ENCODE data around the gene SPTLC2. TPM values are rescaled to one million over a fixed set of nuclear protein-coding genes. Genes with fewer than 3 reads are reported as not detected.
A peak's percentile ranks its signal among the peaks of the same experiment; 100 is the strongest.
"Not testable (repeated sequence)": the region's sequence is repeated elsewhere in the genome, so short reads cannot be mapped to it uniquely, and the experiment has no call there.

SPTLC2 gene
- total RNA-seq (2021; fragmentation: NEBNext Ultra II Directional; extraction: Animal tissue kit (Norgen Biotek cat#: 25700)), result 10 to 100 TPM; 51.2 to 59.2 (median 52.3) TPM
- long read RNA-seq, full-length matches to known transcripts, result 33 of 49 reads
- long read RNA-seq, partial matches to known transcripts, result 8 of 49 reads
- long read RNA-seq, other reads (novel, unspliced or antisense), result 8 of 49 reads

GRCh38 chr14:77616454-77617229 lies at the start of gene SPTLC2:
SPTLC2 (minus strand) TSS chr14:77616637; CDS start chr14:77616579, 58 bp downstream.
- Mint-ChIP-seq H3K4me1 (ENCODE audit: low read depth) (peaks cover 34% of the 10 kb centered on the region), H3K36me3 (ENCODE audit: low read depth) (peaks cover 23% of the 10 kb centered on the region), H3K9me3 (peaks cover 3% of the 10 kb centered on the region; the same call in 1 of the 2 replicates), H3K4me3 (peak within 1 kb of the TSS; percentile 95), H3K27me3 (ENCODE audit: insufficient read depth) (no peaks in the 10 kb centered on the region; the same call in 1 of the 2 replicates), H3K27ac (peak within 1 kb of the TSS; percentile 82)
- peak; percentile 100 for DNase-seq
- TF ChIP-seq CTCF (IDR thresholded peaks at IDR 0.05), result no peak; the same call in 1 of the 2 replicates

- H3K9me3 Mint-ChIP-seq, result no peaks in the 10 kb centered on the region
Measured at GRCh38 chr14:77663293-77663692, 46.9 kb upstream of the SPTLC2 start.

GRCh38 chr14:77661562-77661961 lies 45.1 kb upstream of the SPTLC2 start:
- DNase-seq; H3K4me3 Mint-ChIP-seq; H3K36me3 Mint-ChIP-seq (ENCODE audit: low read depth); H3K9me3 Mint-ChIP-seq; H3K27ac Mint-ChIP-seq; H3K27me3 Mint-ChIP-seq (ENCODE audit: insufficient read depth): not testable (repeated sequence)
- H3K4me1 Mint-ChIP-seq (ENCODE audit: low read depth), result peaks cover 30% of the 10 kb centered on the region

More at GRCh38 chr14:77663293-77663692, 46.9 kb upstream of the SPTLC2 start:
- peak overlapping the region; percentile 38 for H3K27ac Mint-ChIP-seq
- no peak for TF ChIP-seq CTCF (IDR thresholded peaks at IDR 0.05)
- no peaks in the 10 kb centered on the region for H3K27me3 Mint-ChIP-seq (ENCODE audit: insufficient read depth)
- H3K4me3 Mint-ChIP-seq, result no peak overlapping the region
- peak; percentile 44 for DNase-seq
- H3K4me1 Mint-ChIP-seq (ENCODE audit: low read depth), result peaks cover 24% of the 10 kb centered on the region
- H3K36me3 Mint-ChIP-seq (ENCODE audit: low read depth), result no peaks in the 10 kb centered on the region

- Mint-ChIP-seq H3K27ac (no peak overlapping the region; the same call in 1 of the 2 replicates), H3K9me3 (no peaks in the 10 kb centered on the region), H3K27me3 (ENCODE audit: insufficient read depth) (no peaks in the 10 kb centered on the region; the same call in 1 of the 2 replicates), H3K36me3 (ENCODE audit: low read depth) (no peaks in the 10 kb centered on the region), H3K4me1 (ENCODE audit: low read depth) (peaks cover 30% of the 10 kb centered on the region), H3K4me3 (peak overlapping the region; percentile 17; the same call in 1 of the 2 replicates)
- no peak for DNase-seq
- no peak for TF ChIP-seq CTCF (IDR thresholded peaks at IDR 0.05)
Measured at GRCh38 chr14:77660754-77661153, 44.3 kb upstream of the SPTLC2 start.

- H3K4me3 Mint-ChIP-seq, result no peak overlapping the region
- H3K36me3 Mint-ChIP-seq (ENCODE audit: low read depth), result no peaks in the 10 kb centered on the region
- no peak overlapping the region for H3K27ac Mint-ChIP-seq
- H3K9me3 Mint-ChIP-seq, result no peaks in the 10 kb centered on the region
- peaks cover 30% of the 10 kb centered on the region for H3K4me1 Mint-ChIP-seq (ENCODE audit: low read depth)
- no peak for TF ChIP-seq CTCF (IDR thresholded peaks at IDR 0.05)
- no peak for DNase-seq
- no peaks in the 10 kb centered on the region; the same call in 1 of the 2 replicates for H3K27me3 Mint-ChIP-seq (ENCODE audit: insufficient read depth)
Measured at GRCh38 chr14:77659831-77660230, 43.4 kb upstream of the SPTLC2 start.

- H3K4me1 Mint-ChIP-seq (ENCODE audit: low read depth), result peaks cover 12% of the 10 kb centered on the region
- no peak for DNase-seq
- no peak overlapping the region for H3K4me3 Mint-ChIP-seq
- H3K27me3 Mint-ChIP-seq (ENCODE audit: insufficient read depth), result peaks cover 5% of the 10 kb centered on the region
- no peak for TF ChIP-seq CTCF (IDR thresholded peaks at IDR 0.05)
- no peak overlapping the region for H3K27ac Mint-ChIP-seq
- no peaks in the 10 kb centered on the region for H3K9me3 Mint-ChIP-seq
- no peaks in the 10 kb centered on the region for H3K36me3 Mint-ChIP-seq (ENCODE audit: low read depth)
Measured at GRCh38 chr14:77657280-77657679, 40.8 kb upstream of the SPTLC2 start.
